ENCODE results near the gene TEX53. TPM values are rescaled to one million over a fixed set of nuclear protein-coding genes. Genes with fewer than 3 reads are reported as not detected.

Gene TEX53
- total and polyA plus RNA-seq, 4 donors = not detected

- no peak for DNase-seq
- Histone ChIP-seq H3K27ac (ENCODE audit: low read depth in 1 of 2, low read length in 1 of 2) (no peak overlapping the region), H3K36me3 (ENCODE audit: control insufficient read depth in 4 of 4, insufficient read depth in 4 of 4, low read length in 4 of 4) (no peaks in the 10 kb centered on the region), H3K9me3 (ENCODE audit: control insufficient read depth in 4 of 4, insufficient read depth in 3 of 4, low read length in 3 of 4) (no peaks in the 10 kb centered on the region), H3K4me1 (ENCODE audit: control insufficient read depth in 5 of 5, insufficient read depth in 5 of 5, low read length in 5 of 5) (peaks cover 0 to 8% (median 3%) of the 10 kb centered on the region in 5 donors), H3K27me3 (ENCODE audit: control insufficient read depth in 3 of 3, insufficient read depth in 3 of 3, low read length in 2 of 3) (no peaks in the 10 kb centered on the region), H3K9ac (ENCODE audit: insufficient read depth in 1 of 2, low read length in 2 of 2) (no peak overlapping the region), H3K4me3 (no peak overlapping the region)
- no peak for ATAC-seq (ENCODE audit: insufficient read depth, low FRiP score)
- 95 to 100% methylated on average over 2 of the region's 2 CpGs for WGBS, 2 donors
- TF ChIP-seq CTCF (IDR thresholded peaks at IDR 0.05; ENCODE audit: control extremely low read depth, extremely low read depth) = no peak
These were observed 16.6 kb upstream of the TEX53 start for GRCh38 chr9:114674076-114674797.

- DNase-seq (peak in 1 of 3 donors; percentile 47), ATAC-seq (ENCODE audit: insufficient read depth, low FRiP score) (no peak)
- Histone ChIP-seq H3K9me3 (ENCODE audit: control insufficient read depth in 4 of 4, insufficient read depth in 3 of 4, low read length in 3 of 4) (no peaks in the 10 kb centered on the region), H3K27me3 (ENCODE audit: control insufficient read depth in 3 of 3, insufficient read depth in 3 of 3, low read length in 2 of 3) (no peaks in the 10 kb centered on the region), H3K9ac (ENCODE audit: insufficient read depth in 1 of 2, low read length in 2 of 2) (no peak overlapping the region), H3K36me3 (ENCODE audit: control insufficient read depth in 4 of 4, insufficient read depth in 4 of 4, low read length in 4 of 4) (no peaks in the 10 kb centered on the region), H3K4me1 (ENCODE audit: control insufficient read depth in 5 of 5, insufficient read depth in 5 of 5, low read length in 5 of 5) (peaks cover 0 to 3% (median 0%) of the 10 kb centered on the region in 5 donors), H3K4me3 (no peak overlapping the region), H3K27ac (ENCODE audit: low read depth in 1 of 2, low read length in 1 of 2) (no peak overlapping the region)
- 43 to 68% methylated on average over 1 of the region's 1 CpG for WGBS, 2 donors
- no peak for TF ChIP-seq CTCF (IDR thresholded peaks at IDR 0.05; ENCODE audit: control extremely low read depth, extremely low read depth)
These were observed 14.0 kb upstream of the TEX53 start for GRCh38 chr9:114671605-114672004.

GRCh38 chr9:114669961-114670360 lies 12.4 kb upstream of the TEX53 start:
- ATAC-seq (ENCODE audit: insufficient read depth, low FRiP score) = no peak

More at GRCh38 chr9:114669961-114670360, 12.4 kb upstream of the TEX53 start:
- TF ChIP-seq CTCF (IDR thresholded peaks at IDR 0.05; ENCODE audit: control extremely low read depth, extremely low read depth) = no peak
- Histone ChIP-seq H3K9ac (ENCODE audit: insufficient read depth in 1 of 2, low read length in 2 of 2) (no peak overlapping the region), H3K4me1 (ENCODE audit: control insufficient read depth in 5 of 5, insufficient read depth in 5 of 5, low read length in 5 of 5) (no peaks in the 10 kb centered on the region), H3K36me3 (ENCODE audit: control insufficient read depth in 4 of 4, insufficient read depth in 4 of 4, low read length in 4 of 4) (no peaks in the 10 kb centered on the region), H3K27me3 (ENCODE audit: control insufficient read depth in 3 of 3, insufficient read depth in 3 of 3, low read length in 2 of 3) (no peaks in the 10 kb centered on the region), H3K27ac (ENCODE audit: low read depth in 1 of 2, low read length in 1 of 2) (no peak overlapping the region), H3K9me3 (ENCODE audit: control insufficient read depth in 4 of 4, insufficient read depth in 3 of 4, low read length in 3 of 4) (no peaks in the 10 kb centered on the region), H3K4me3 (no peak overlapping the region)
- no peak for DNase-seq
